GM10266 (cell line): ENCODE measurements around the gene TBXA2R.
"Not testable (repeated sequence)": the region's sequence is repeated elsewhere in the genome, so short reads cannot be mapped to it uniquely, and the experiment has no call there.

ENCODE experiments used
- DNase-seq: peaks from one replicate; pipeline ENCODE4 v3.0.0; 2012; ENCODE audit errors: extremely low spot score
- TF ChIP-seq, protein P1 (sequence below): IDR thresholded peaks from 2 replicates; pipeline ENCODE4 v1.5.1; 2012; ENCODE audit warnings: mild to moderate bottlenecking, low read depth; ENCODE audit not compliant: control insufficient read depth, insufficient read depth; ENCODE audit errors: missing control alignments

The TBXA2R gene

DNA sequence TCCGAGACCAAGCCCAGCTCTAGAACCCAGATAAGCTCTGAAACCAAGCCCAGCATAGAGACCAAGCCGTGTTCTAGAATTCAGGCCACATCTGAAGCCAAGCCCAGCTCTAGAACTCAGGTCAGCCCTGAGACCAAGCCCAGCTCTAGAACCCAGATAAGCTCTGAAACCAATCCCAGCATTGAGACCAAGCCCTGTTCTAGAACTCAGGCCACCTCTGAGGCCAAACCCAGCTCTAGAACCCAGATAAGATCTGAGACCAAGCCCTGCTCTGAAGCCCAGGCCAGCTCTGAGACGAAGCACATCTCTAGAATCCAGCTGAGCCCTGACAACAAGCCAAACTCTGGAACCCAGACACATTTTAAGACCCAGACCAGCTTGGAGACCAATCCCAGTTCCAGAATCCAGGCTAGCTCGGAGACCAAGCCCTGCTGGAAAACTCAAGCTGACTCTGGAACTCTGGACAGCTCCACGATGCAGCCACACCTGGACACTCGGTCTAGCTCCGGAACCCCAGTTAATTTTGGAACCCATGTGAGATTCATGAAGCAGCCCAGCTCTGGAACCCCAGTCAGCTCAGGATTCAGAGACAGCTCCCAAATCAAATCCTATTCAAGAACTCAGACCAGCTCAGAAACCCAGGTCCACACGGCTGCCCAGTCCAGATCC lies 15.6 kb downstream of the TBXA2R start:
- TF ChIP-seq, protein P1, sequence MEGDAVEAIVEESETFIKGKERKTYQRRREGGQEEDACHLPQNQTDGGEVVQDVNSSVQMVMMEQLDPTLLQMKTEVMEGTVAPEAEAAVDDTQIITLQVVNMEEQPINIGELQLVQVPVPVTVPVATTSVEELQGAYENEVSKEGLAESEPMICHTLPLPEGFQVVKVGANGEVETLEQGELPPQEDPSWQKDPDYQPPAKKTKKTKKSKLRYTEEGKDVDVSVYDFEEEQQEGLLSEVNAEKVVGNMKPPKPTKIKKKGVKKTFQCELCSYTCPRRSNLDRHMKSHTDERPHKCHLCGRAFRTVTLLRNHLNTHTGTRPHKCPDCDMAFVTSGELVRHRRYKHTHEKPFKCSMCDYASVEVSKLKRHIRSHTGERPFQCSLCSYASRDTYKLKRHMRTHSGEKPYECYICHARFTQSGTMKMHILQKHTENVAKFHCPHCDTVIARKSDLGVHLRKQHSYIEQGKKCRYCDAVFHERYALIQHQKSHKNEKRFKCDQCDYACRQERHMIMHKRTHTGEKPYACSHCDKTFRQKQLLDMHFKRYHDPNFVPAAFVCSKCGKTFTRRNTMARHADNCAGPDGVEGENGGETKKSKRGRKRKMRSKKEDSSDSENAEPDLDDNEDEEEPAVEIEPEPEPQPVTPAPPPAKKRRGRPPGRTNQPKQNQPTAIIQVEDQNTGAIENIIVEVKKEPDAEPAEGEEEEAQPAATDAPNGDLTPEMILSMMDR = no peak
- no peak for DNase-seq

DNA sequence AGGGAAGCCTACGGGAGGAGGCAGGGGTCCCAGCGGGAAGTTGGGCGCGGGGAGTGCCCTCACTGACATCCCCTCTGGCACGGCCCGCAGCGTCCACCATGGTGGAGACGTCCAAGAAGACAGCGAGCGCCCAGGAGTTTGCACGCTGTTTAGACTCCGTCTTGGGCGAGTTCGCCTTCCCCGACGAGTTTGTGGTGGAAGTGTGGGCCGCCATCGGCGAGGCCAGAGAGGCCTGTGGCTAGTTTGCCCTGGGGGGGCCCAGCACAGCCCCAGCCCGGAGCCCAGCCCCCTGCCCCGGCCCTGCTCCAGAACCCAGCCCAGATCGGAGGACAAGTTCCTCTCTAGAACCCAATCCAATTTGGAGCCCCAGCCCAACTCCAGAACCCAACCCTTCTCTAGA lies 16.7 kb downstream of the TBXA2R start:
- no peak for DNase-seq
- TF ChIP-seq, protein P1 = no peak

DNA sequence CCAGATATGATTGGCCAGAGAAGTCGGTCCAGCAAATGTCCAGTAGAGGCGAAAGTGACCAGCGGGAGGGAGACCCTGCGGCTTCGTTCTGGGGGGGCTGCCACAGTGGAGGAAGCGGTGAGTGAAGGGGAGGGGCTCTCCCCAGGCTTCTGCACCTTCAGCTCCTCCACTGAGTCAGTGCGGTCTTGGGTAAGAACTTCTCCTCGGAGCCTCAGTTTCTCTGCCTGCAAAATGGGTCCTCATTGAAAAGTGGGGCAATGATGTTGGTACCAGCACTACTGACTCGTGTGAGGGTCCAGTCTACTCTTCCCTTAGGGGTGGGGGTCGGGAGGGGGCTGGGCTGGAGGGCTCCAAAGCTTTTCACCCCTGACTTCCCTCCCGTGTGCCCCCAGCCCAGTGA lies 17.2 kb downstream of the TBXA2R start:
- TF ChIP-seq, protein P1 = no peak
- no peak for DNase-seq

DNA sequence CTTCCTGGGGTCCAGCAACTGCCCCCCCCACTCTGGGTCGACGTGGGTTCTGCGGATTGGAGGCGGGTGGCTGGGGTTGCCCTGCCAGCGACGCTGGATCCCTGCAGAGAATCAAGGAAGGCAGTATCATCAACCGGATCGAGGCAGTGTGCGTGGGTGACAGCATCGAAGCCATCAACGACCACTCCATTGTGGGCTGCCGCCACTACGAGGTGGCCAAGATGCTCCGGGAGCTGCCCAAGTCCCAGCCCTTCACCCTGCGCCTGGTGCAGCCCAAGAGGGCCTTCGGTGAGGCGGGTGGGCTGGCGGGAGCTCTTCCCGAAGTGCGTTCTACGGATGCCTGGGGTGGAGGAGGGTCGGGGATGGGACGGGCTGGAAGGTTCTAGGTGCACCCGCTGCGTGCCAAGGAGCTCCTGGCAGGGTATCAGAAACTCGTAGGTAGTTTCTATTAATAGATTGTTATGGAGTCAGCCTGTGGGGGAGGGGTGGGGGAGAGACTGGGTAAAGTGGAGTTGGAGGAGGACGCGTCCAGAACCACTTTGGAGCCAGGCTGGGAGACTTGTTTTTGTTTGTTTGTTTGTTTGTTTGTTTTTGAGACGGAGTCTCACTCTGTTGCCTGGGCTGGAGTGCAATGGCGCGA lies 19.8 kb downstream of the TBXA2R start:
- no peak for DNase-seq

DNA sequence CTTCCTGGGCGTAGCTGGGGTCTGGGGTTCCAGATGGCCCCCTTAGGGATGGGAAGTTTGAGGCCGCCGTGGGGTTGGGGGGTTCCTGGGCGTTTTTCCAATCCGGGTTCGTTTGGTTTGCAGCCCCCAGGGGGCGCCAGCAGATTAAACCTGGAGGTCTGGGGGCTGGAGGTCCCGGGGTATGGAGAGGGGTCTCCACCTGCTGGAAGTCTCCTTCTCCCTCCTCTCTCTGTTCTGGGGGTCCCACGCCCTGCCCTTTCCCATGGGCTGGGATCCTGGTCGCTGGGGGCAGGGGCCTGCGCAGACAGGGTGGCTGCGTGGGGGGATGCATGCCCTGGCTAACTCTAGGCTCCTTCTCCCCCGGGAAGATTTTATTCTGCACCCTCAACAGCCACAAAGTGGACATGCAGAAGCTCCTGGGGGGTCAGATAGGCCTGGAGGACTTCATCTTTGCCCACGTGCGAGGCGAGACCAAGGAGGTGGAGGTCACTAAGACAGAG lies 20.5 kb downstream of the TBXA2R start:
- DNase-seq = peak; percentile 78
- TF ChIP-seq, protein P1 = peak; percentile 56

More for the DNA sequence above, 19.8 kb downstream of the TBXA2R start:
- TF ChIP-seq, protein P1 = no peak

DNA sequence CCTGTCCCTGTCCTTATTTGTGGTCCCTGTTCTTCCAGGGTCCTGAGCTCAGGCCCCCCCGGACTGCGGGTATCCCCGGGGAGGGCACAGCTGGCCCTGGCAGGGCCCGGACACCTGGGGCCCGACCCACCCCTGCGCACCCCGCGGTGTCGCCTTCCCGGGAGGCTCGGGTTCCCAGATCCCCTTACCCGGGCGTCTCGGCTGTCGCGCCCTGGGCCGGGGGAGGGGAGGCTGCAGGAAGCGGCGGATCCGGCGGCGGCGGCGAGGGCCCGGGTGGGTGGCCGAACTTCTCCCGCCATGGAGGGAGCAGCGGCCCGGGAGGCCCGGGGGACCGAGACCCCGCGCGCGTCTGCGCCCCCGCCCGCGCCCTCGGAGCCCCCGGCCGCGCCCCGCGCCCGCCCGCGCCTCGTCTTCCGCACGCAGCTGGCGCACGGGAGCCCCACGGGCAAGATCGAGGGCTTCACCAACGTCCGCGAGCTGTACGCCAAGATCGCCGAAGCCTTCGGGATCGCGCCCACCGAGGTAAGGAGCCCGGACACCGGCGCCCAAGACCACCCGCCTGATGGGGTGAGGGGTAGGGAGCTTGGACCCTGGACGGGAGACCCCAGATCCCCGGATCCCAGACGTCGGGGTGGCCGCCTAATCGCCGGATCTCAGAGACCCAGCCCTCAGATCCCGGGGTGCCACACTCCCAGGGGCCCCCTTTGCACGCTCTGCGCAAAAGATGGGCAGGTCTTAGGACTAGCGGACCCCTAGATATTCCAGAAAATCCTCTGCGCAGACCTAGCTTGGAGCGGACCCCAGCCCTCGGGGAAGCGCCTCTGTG lies 21.2 kb downstream of the TBXA2R start, which contains the start of gene GIPC3:
Gene GIPC3, plus strand, starts transcription at position 178 of the 826 bp plus-strand sequence. Its CDS starts 120 bp downstream, at position 298.
- no peak for DNase-seq
- TF ChIP-seq, protein P1 = no peak

DNA sequence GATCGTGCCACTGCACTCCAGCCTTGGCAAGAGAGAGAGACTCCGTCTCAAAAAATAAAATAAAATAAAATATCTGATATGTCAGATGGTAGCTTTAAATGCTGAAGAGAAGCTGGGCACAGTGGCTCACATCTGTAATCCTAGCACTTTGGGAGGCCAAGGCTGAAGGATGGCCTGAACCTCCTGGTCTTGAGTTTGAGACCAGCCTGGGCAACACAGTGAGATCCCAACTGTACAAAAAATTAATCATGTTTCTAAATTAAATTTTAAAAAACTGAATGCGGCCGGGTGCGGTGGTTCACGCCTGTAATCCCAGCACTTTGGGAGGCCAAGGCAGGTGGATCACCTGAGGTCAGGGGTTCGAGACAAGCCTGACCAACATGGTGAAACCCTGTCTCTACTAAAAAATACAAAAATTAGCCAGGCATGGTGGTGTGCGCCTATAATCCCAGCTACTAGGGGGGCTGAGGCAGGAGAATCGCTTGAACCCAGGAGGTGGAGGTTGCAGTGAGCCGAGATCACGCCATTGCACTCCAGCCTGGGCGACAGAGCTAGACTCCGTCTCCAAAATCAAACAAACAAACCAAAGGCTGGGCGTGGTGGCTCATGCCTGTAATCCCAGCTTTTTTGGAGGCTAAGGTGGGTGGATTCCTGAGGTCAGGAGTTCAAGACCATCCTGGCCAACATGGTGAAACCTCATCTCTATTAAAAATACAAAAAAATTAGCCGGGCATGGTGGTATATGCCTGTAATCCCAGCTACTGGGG lies 22.5 kb downstream of the TBXA2R start:
- not testable (repeated sequence) for DNase-seq

DNA sequence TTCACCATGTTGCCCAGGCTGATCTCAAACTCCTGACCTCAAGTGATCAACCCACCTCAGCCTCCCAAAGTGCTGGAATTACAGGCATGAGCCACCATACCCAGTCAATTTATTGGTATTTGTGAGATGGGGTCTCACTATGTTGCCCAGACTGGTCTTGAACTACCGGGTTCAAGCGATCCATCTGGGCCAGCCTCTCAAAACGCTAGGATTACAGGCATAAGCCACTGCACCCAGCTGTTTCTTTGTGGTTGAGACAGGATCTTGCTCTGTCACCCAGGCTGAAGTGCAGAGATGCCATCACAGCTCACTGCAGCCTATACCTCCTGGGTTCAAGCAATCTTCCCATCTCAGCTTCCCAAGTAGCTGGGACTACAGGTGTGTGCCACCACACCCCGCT lies 24.9 kb downstream of the TBXA2R start:
- DNase-seq = not testable (repeated sequence)
